WERI-Rb-1 (cell line): Measurements from ENCODE around the gene ITGA8.

Experiments used
- DNase-seq: peaks from one replicate; pipeline ENCODE4 v3.0.0-alpha.2; 2020
- H3K27ac ChIP-seq: fragments of 250-450 bp; sonication (Bioruptor Pico); 2 replicates; pipeline ENCODE4 v1.5.1; 2020; ENCODE audit warnings: mild to moderate bottlenecking, moderate library complexity
- H3K27me3 ChIP-seq: fragments of 250-450 bp; sonication (Bioruptor Pico); 2 replicates; pipeline ENCODE4 v1.5.1; 2021; ENCODE audit warnings: mild to moderate bottlenecking, low read depth, moderate library complexity; ENCODE audit not compliant: insufficient read depth, severe bottlenecking
- H3K36me3 ChIP-seq: fragments of 250-450 bp; sonication (Bioruptor Pico); 2 replicates; pipeline ENCODE4 v1.5.1; 2020; ENCODE audit warnings: mild to moderate bottlenecking, moderate library complexity
- H3K4me3 ChIP-seq: 2 replicates; pipeline ENCODE4 v1.5.1; 2011; ENCODE audit warnings: low read depth, mild to moderate bottlenecking, control low read depth, low read length
- H3K9me3 ChIP-seq: fragments of 250-450 bp; sonication (Bioruptor Pico); 2 replicates; pipeline ENCODE4 v1.5.1; 2021; ENCODE audit warnings: mild to moderate bottlenecking, moderate library complexity; ENCODE audit not compliant: severe bottlenecking
- CTCF ChIP-seq: IDR thresholded peaks from 2 replicates; pipeline ENCODE4 v1.5.1; 2011; ENCODE audit warnings: low read depth, mild to moderate bottlenecking, control low read depth, inconsistent platforms, low read length

The ITGA8 gene

GRCh38 chr10:15620836-15621515 lies 98.7 kb downstream of the ITGA8 start:
- no peaks in the 10 kb centered on the region for H3K27me3 ChIP-seq
- no peak for TF ChIP-seq CTCF
- H3K9me3 ChIP-seq = no peaks in the 10 kb centered on the region
- H3K36me3 ChIP-seq = no peaks in the 10 kb centered on the region
- H3K4me3 ChIP-seq = no peak overlapping the region
- no peak for DNase-seq
- no peak overlapping the region for H3K27ac ChIP-seq

- no peaks in the 10 kb centered on the region for H3K9me3 ChIP-seq
- TF ChIP-seq CTCF = no peak
- H3K27ac ChIP-seq = no peak overlapping the region
- H3K27me3 ChIP-seq = no peaks in the 10 kb centered on the region
- H3K4me3 ChIP-seq = no peak overlapping the region
- no peak for DNase-seq
- H3K36me3 ChIP-seq = no peaks in the 10 kb centered on the region
These were observed 99.4 kb downstream of the ITGA8 start for GRCh38 chr10:15620337-15620736.

- DNase-seq = no peak
- no peaks in the 10 kb centered on the region for H3K27me3 ChIP-seq
- no peak overlapping the region for H3K27ac ChIP-seq
- no peaks in the 10 kb centered on the region for H3K36me3 ChIP-seq
- H3K4me3 ChIP-seq = no peak overlapping the region
- H3K9me3 ChIP-seq = no peaks in the 10 kb centered on the region
- no peak for TF ChIP-seq CTCF
These were observed 110.5 kb downstream of the ITGA8 start for GRCh38 chr10:15609246-15609645.

- H3K4me3 ChIP-seq = no peak overlapping the region
- no peak for TF ChIP-seq CTCF
- DNase-seq = no peak
- no peaks in the 10 kb centered on the region for H3K36me3 ChIP-seq
- no peaks in the 10 kb centered on the region for H3K9me3 ChIP-seq
- no peak overlapping the region for H3K27ac ChIP-seq
- no peaks in the 10 kb centered on the region for H3K27me3 ChIP-seq
These were observed 113.3 kb downstream of the ITGA8 start for GRCh38 chr10:15606377-15606776.

GRCh38 chr10:15605740-15606369 lies 113.9 kb downstream of the ITGA8 start:
- Histone ChIP-seq H3K4me3 (no peak overlapping the region), H3K27ac (no peak overlapping the region), H3K27me3 (no peaks in the 10 kb centered on the region), H3K9me3 (no peaks in the 10 kb centered on the region), H3K36me3 (no peaks in the 10 kb centered on the region)
- DNase-seq = no peak
- TF ChIP-seq CTCF = no peak
